ENCODE measurements around the gene VAV1. TPM values are rescaled to one million over a fixed set of nuclear protein-coding genes. Genes with fewer than 3 reads are reported as not detected.

Gene VAV1
- total and polyA plus RNA-seq, 2 experiments from 2014 or later: 0.82 to 1.8 TPM

DNA sequence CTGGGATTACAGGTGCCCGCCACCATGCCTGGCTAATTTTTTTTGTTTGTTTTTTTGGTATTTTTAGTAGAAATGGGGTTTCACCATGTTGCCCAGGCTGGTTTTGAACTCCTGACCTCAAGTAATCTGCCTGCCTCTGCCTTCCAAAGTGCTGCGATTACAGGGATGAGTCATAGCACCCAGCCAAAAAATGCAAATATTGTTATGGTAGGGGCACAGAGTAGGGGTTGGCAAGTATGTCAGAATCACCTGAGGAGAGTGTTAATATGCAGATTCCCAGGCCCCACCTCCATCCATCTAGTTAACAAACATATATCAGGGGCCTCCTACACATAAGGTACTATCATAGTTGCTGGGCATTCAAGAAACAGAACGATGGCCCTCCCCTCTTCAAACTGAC, 44.7 kb downstream of the VAV1 start (continued):
- TF ChIP-seq, protein P1, sequence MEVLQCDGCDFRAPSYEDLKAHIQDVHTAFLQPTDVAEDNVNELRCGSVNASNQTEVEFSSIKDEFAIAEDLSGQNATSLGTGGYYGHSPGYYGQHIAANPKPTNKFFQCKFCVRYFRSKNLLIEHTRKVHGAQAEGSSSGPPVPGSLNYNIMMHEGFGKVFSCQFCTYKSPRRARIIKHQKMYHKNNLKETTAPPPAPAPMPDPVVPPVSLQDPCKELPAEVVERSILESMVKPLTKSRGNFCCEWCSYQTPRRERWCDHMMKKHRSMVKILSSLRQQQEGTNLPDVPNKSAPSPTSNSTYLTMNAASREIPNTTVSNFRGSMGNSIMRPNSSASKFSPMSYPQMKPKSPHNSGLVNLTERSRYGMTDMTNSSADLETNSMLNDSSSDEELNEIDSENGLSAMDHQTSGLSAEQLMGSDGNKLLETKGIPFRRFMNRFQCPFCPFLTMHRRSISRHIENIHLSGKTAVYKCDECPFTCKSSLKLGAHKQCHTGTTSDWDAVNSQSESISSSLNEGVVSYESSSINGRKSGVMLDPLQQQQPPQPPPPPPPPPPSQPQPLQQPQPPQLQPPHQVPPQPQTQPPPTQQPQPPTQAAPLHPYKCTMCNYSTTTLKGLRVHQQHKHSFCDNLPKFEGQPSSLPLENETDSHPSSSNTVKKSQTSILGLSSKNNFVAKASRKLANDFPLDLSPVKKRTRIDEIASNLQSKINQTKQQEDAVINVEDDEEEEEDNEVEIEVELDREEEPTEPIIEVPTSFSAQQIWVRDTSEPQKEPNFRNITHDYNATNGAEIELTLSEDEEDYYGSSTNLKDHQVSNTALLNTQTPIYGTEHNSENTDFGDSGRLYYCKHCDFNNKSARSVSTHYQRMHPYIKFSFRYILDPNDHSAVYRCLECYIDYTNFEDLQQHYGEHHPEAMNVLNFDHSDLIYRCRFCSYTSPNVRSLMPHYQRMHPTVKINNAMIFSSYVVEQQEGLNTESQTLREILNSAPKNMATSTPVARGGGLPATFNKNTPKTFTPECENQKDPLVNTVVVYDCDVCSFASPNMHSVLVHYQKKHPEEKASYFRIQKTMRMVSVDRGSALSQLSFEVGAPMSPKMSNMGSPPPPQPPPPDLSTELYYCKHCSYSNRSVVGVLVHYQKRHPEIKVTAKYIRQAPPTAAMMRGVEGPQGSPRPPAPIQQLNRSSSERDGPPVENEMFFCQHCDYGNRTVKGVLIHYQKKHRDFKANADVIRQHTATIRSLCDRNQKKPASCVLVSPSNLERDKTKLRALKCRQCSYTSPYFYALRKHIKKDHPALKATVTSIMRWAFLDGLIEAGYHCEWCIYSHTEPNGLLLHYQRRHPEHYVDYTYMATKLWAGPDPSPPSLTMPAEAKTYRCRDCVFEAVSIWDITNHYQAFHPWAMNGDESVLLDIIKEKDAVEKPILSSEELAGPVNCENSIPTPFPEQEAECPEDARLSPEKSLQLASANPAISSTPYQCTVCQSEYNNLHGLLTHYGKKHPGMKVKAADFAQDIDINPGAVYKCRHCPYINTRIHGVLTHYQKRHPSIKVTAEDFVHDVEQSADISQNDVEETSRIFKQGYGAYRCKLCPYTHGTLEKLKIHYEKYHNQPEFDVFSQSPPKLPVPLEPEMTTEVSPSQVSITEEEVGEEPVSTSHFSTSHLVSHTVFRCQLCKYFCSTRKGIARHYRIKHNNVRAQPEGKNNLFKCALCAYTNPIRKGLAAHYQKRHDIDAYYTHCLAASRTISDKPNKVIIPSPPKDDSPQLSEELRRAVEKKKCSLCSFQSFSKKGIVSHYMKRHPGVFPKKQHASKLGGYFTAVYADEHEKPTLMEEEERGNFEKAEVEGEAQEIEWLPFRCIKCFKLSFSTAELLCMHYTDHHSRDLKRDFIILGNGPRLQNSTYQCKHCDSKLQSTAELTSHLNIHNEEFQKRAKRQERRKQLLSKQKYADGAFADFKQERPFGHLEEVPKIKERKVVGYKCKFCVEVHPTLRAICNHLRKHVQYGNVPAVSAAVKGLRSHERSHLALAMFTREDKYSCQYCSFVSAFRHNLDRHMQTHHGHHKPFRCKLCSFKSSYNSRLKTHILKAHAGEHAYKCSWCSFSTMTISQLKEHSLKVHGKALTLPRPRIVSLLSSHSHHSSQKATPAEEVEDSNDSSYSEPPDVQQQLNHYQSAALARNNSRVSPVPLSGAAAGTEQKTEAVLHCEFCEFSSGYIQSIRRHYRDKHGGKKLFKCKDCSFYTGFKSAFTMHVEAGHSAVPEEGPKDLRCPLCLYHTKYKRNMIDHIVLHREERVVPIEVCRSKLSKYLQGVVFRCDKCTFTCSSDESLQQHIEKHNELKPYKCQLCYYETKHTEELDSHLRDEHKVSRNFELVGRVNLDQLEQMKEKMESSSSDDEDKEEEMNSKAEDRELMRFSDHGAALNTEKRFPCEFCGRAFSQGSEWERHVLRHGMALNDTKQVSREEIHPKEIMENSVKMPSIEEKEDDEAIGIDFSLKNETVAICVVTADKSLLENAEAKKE (CRISPR knock-in tag; IDR thresholded peaks at IDR 0.05): no peak
- TF ChIP-seq JUNB (IDR thresholded peaks at IDR 0.05; ENCODE audit: unreplicated experiment) (no peak), CREB1 (CRISPR knock-in tag; IDR thresholded peaks at IDR 0.05; ENCODE audit: low read depth) (no peak), STAT1 (IDR thresholded peaks at IDR 0.05; ENCODE audit: unreplicated experiment) (no peak), EZH2phosphoT487 (IDR thresholded peaks at IDR 0.05; ENCODE audit: unreplicated experiment) (no peak), POLR2AphosphoS5 (IDR thresholded peaks at IDR 0.05; ENCODE audit: low read depth) (no peak)

- Histone ChIP-seq H3K4me2 (no peak overlapping the region), H2AFZ (no peak overlapping the region), H3K4me3 (no peak overlapping the region), H3K4me1 (ENCODE audit: insufficient read depth) (no peaks in the 10 kb centered on the region), H4K20me1 (replicated peaks; ENCODE audit: insufficient read depth) (no peaks in the 10 kb centered on the region; the same call in 1 of the 2 replicates), H3K79me2 (replicated peaks; ENCODE audit: insufficient read depth) (no peaks in the 10 kb centered on the region), H3K9me2 (ENCODE audit: insufficient read depth) (no peaks in the 10 kb centered on the region), H3K27me3 (ENCODE audit: insufficient read depth) (no peaks in the 10 kb centered on the region), H3K36me3 (ENCODE audit: insufficient read depth) (no peaks in the 10 kb centered on the region), H3K27ac (ENCODE audit: low read depth) (no peak overlapping the region), H3F3A (replicated peaks; ENCODE audit: low read depth) (no peaks in the 10 kb centered on the region)
- H3K27me3 Mint-ChIP-seq (ENCODE audit: insufficient read depth, low read depth, poor library complexity): peaks cover 2% of the 10 kb centered on the region
- H3K27ac Mint-ChIP-seq: no peak overlapping the region
- H3K36me3 Mint-ChIP-seq (ENCODE audit: low read depth): peaks cover 36% of the 10 kb centered on the region
- peaks cover 87% of the 10 kb centered on the region for H3K9me3 Mint-ChIP-seq
- TF ChIP-seq REST (IDR thresholded peaks at IDR 0.05; ENCODE audit: unreplicated experiment) (no peak), EZH2 (IDR thresholded peaks at IDR 0.05; ENCODE audit: low read depth, unreplicated experiment) (no peak), EZH2phosphoT487 (IDR thresholded peaks at IDR 0.05; ENCODE audit: unreplicated experiment) (no peak), ZNF331 (CRISPR knock-in tag; IDR thresholded peaks at IDR 0.05; ENCODE audit: low read depth) (no peak)
- DNase-seq (ENCODE audit: low spot score): no peak
- H3K4me1 Mint-ChIP-seq: no peaks in the 10 kb centered on the region
- no peak overlapping the region for H3K4me3 Mint-ChIP-seq
- ATAC-seq: no peak
Measured at GRCh38 chr19:6818246-6818645, 45.7 kb downstream of the VAV1 start.

Data from GM23338 (cell line).